ENCODE data around the gene LGR4. TPM values are rescaled to one million over a fixed set of nuclear protein-coding genes. Genes with fewer than 3 reads are reported as not detected.

Gene LGR4
- total and polyA plus RNA-seq, 9 of the 15 experiments (the other 6 are each of a cell fraction or from before 2014, with no cell fraction given): 0.94 to 10.1 (median 5.8) TPM

GRCh38 chr11:27420722-27421572 lies 51.6 kb downstream of the LGR4 start (continued):
- TF ChIP-seq ZFP91 (CRISPR knock-in tag; IDR thresholded peaks at IDR 0.05): no peak
- no peak for TF ChIP-seq ZNF764 (CRISPR knock-in tag; IDR thresholded peaks at IDR 0.05; ENCODE audit: low read depth)
- no peak for TF ChIP-seq STAG1 (CRISPR knock-in tag; IDR thresholded peaks at IDR 0.05; ENCODE audit: borderline replicate concordance)
- no peak for TF ChIP-seq ARID2 (IDR thresholded peaks at IDR 0.05)
- TF ChIP-seq L3MBTL2 (IDR thresholded peaks at IDR 0.05): no peak
- peak; percentile 63 to 97; a peak in 3 of 4 replicates for TF ChIP-seq TBL1XR1 (IDR thresholded peaks at IDR 0.05; ENCODE audit: low read length in 2 of 2)
- no peak for TF ChIP-seq SRSF3 (IDR thresholded peaks at IDR 0.05; ENCODE audit: insufficient read depth, low read length)
- TF ChIP-seq ZNF639 (CRISPR knock-in tag; conservative IDR thresholded peaks at IDR 0.05 in 1 of 2, IDR thresholded peaks at IDR 0.05 in 1 of 2): peak in 1 of 2 experiments; percentile 54; a peak in 1 of 4 replicates
- TF ChIP-seq STAT5A (IDR thresholded peaks at IDR 0.05; ENCODE audit: borderline replicate concordance, low read length): peak; percentile 96
- no peak for TF ChIP-seq E2F1 (CRISPR knock-in tag; IDR thresholded peaks at IDR 0.05)
- no peak for TF ChIP-seq GABPA (tag; conservative IDR thresholded peaks at IDR 0.05; ENCODE audit: low read depth)
- peak; percentile 85 to 98; a peak in 3 of 4 replicates for TF ChIP-seq RCOR1 (IDR thresholded peaks at IDR 0.05; ENCODE audit: borderline replicate concordance in 1 of 2, low read depth in 2 of 2, low read length in 2 of 2)
- TF ChIP-seq ZNF398 (CRISPR knock-in tag; IDR thresholded peaks at IDR 0.05): no peak
- no peak for TF ChIP-seq MLX (CRISPR knock-in tag; conservative IDR thresholded peaks at IDR 0.05)
- TF ChIP-seq NCOA2 (IDR thresholded peaks at IDR 0.05; ENCODE audit: partially characterized antibody in 2 of 2): peak; percentile 49 to 76
- TF ChIP-seq TCF3 (CRISPR knock-in tag; IDR thresholded peaks at IDR 0.05): peak; percentile 96
